HL-60/S4 (cell line): ENCODE data around the gene SDS.

Experiments
- in situ Hi-C: fragments of 300-500 bp; cut with MboI; formaldehyde crosslinking; loops from 2 replicates; pipeline ENCODE4 v1.14.3; 2022; ENCODE audit warnings: low sequenced_read_pairs

The SDS gene

GRCh38 chr12:113428482-113428881 is 24.8 kb upstream of the SDS start:
- in situ Hi-C loops, result loop anchor here (25.0 kb wide), 1 partner anchor 391 kb away; no protein-coding TSS in a partner anchor

- in situ Hi-C loops, result loop anchor here (25.0 kb wide), 1 partner anchor 391 kb away; no protein-coding TSS in a partner anchor
Observed at GRCh38 chr12:113427882-113428281, 24.2 kb upstream of the SDS start.

- in situ Hi-C loops, result loop anchor here (25.0 kb wide), 1 partner anchor 389 kb away; no protein-coding TSS in a partner anchor
Observed at GRCh38 chr12:113425960-113426453, 22.3 kb upstream of the SDS start.

- in situ Hi-C loops, result loop anchor here (25.0 kb wide), 1 partner anchor 388 kb away; no protein-coding TSS in a partner anchor
Observed at GRCh38 chr12:113424915-113425823, 21.5 kb upstream of the SDS start.

GRCh38 chr12:113424456-113424855 is 20.8 kb upstream of the SDS start:
- in situ Hi-C loops, result no loop called here

- in situ Hi-C loops, result no loop called here
Observed at GRCh38 chr12:113422886-113423669, 19.4 kb upstream of the SDS start.

- in situ Hi-C loops, result no loop called here
Observed at GRCh38 chr12:113422030-113422885, 18.6 kb upstream of the SDS start, which contains the start of gene SDSL. SDSL (plus strand) TSS chr12:113422380; CDS start chr12:113427983, 5,603 bp downstream.

GRCh38 chr12:113420996-113421595 is 17.4 kb upstream of the SDS start:
- in situ Hi-C loops, result no loop called here

- in situ Hi-C loops, result loop anchor here (10.0 kb wide), 1 partner anchor 214 kb away; no protein-coding TSS in a partner anchor
Observed at GRCh38 chr12:113418213-113418879, 14.7 kb upstream of the SDS start.

- in situ Hi-C loops, result loop anchor here (10.0 kb wide), 1 partner anchor 211 kb away; no protein-coding TSS in a partner anchor
Observed at GRCh38 chr12:113416091-113416754, 12.5 kb upstream of the SDS start.

GRCh38 chr12:113414519-113415038 is 10.9 kb upstream of the SDS start:
- in situ Hi-C loops, result loop anchor here (10.0 kb wide), 1 partner anchor 210 kb away; no protein-coding TSS in a partner anchor

GRCh38 chr12:113413488-113413939 is 9.8 kb upstream of the SDS start:
- in situ Hi-C loops, result loop anchor here (10.0 kb wide), 1 partner anchor 209 kb away; no protein-coding TSS in a partner anchor

GRCh38 chr12:113409462-113410124 is 5.9 kb upstream of the SDS start:
- in situ Hi-C loops, result loop anchor here (10.0 kb wide), 1 partner anchor 205 kb away; no protein-coding TSS in a partner anchor

- in situ Hi-C loops, result no loop called here
Observed at GRCh38 chr12:113408756-113409298, 5.1 kb upstream of the SDS start.

- in situ Hi-C loops, result no loop called here
Observed at GRCh38 chr12:113407931-113408600, 4.4 kb upstream of the SDS start.

- in situ Hi-C loops, result no loop called here
Observed at GRCh38 chr12:113405694-113406093, 2.0 kb upstream of the SDS start.
